Epithelial cell of esophagus (primary cell): ENCODE data around the gene CHCHD3.

Experiments
- DNase-seq: peaks from one replicate; pipeline ENCODE4 v3.0.0; 2010; ENCODE audit warnings: low read depth
- H3K4me3 ChIP-seq: 2 replicates; pipeline ENCODE4 v1.5.1; 2011; ENCODE audit warnings: mild to moderate bottlenecking, low read length, control low read depth
- TF ChIP-seq, protein P1 (sequence below): IDR thresholded peaks from 2 replicates; pipeline ENCODE4 v1.5.1; 2011; ENCODE audit warnings: low read depth, mild to moderate bottlenecking, low read length, control low read depth, inconsistent platforms; ENCODE audit not compliant: insufficient read depth; ENCODE audit errors: missing control alignments

Gene CHCHD3

DNA sequence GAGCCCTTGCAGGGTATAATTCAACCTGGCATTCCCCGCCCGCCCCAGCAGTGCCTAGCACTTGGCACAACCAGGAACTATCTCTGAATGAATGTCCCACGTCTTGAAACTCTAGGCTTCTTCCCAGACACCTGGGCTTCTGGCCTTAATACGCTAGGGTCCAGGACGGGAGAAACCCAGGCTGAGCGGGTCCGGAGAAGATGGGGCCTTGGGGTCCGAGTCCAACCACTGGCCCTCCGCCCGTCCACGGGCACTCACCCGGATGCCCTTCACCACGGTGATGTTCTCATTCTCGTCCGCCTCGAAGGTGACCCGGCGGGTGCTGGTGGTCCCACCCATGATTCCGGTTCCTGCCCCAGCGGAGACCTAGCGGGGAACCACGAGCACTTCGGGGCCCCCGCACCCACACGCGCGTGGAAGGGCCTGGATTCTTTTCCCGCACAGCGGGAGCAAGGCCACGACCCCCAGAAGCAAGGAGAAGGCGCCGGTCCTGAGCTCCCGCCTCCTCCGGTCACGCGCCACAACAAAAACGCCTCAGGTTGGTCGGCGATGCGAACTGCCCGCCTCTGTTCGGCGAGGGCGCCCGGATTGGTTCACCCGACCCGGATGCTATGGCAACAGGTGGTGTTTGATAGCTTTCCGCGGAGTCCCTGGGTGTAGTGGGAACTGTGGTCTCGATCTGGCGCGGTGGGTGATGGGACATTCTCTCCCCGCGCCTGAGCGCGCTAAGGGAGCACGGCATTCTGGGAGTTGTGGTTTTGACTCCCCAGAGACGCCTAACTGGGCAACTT, at the start of gene CHCHD3:
CHCHD3 (minus strand) TSS at position 492 of the 791 bp plus-strand sequence; CDS start at position 339, 153 bp downstream.
- H3K4me3 ChIP-seq: peak within 1 kb of the TSS; percentile 94
- TF ChIP-seq, protein P1, sequence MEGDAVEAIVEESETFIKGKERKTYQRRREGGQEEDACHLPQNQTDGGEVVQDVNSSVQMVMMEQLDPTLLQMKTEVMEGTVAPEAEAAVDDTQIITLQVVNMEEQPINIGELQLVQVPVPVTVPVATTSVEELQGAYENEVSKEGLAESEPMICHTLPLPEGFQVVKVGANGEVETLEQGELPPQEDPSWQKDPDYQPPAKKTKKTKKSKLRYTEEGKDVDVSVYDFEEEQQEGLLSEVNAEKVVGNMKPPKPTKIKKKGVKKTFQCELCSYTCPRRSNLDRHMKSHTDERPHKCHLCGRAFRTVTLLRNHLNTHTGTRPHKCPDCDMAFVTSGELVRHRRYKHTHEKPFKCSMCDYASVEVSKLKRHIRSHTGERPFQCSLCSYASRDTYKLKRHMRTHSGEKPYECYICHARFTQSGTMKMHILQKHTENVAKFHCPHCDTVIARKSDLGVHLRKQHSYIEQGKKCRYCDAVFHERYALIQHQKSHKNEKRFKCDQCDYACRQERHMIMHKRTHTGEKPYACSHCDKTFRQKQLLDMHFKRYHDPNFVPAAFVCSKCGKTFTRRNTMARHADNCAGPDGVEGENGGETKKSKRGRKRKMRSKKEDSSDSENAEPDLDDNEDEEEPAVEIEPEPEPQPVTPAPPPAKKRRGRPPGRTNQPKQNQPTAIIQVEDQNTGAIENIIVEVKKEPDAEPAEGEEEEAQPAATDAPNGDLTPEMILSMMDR: no peak
- DNase-seq: peak; percentile 99

DNA sequence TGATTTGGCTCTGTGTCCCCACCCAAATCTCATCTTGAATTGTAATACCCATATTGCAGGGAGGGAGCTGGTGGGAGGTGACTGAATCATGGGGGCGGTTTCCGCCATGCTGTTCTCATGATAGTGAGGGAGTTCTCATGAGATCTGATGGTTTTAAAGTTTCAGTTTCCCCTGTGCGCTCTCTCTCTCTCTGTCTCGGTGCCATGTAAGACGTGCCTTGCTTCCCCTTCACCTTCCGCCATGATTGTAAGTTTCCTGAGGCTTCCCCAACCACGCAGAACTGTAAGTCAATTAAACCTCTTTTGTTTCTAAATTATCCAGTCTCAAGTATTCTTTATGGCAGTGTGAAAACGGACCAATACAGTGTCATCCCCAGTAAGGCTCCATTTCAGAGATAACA, 48.3 kb upstream of the CHCHD3 start:
- H3K4me3 ChIP-seq: no peak overlapping the region
- TF ChIP-seq, protein P1: no peak
- DNase-seq: no peak

DNA sequence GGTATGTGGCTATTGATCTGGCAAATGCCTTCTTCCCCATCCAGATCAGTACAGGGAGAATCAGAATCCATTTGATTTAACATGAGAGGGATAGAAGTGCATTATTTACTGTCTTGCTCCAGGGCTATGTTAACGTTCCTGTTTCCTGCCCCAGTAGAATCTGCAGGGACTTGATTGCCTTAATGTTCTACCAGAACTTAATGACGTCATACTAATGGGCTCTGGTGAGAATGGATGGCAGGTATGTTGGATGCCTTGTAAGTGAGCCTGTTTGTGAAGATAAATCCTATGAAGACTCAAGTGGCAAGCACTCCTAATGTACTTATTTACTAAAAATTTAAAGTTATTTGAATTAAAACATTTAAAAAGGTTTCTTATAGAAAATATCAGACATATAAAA, 44.5 kb upstream of the CHCHD3 start:
- no peak for DNase-seq
- H3K4me3 ChIP-seq: no peak overlapping the region
- TF ChIP-seq, protein P1: no peak

DNA sequence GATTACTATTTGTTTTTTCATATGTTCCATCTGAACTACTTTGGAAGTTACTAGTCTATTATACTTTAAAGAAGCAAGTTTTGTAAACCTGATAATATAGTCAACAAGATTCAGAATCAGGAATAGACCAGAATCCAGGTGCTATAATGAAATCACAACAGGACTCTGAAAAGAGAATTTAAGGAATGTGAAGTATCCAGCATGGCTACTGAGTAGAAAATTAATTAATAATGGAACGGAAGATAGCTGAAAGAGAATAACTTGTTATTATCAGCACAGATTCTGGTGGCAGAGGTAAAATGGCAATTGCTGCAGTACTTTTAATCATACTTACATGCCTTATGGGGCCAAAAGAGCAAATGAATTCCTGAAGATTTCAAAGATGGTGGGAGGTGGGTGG, 43.1 kb upstream of the CHCHD3 start:
- no peak for DNase-seq
- H3K4me3 ChIP-seq: no peak overlapping the region
- TF ChIP-seq, protein P1: no peak

DNA sequence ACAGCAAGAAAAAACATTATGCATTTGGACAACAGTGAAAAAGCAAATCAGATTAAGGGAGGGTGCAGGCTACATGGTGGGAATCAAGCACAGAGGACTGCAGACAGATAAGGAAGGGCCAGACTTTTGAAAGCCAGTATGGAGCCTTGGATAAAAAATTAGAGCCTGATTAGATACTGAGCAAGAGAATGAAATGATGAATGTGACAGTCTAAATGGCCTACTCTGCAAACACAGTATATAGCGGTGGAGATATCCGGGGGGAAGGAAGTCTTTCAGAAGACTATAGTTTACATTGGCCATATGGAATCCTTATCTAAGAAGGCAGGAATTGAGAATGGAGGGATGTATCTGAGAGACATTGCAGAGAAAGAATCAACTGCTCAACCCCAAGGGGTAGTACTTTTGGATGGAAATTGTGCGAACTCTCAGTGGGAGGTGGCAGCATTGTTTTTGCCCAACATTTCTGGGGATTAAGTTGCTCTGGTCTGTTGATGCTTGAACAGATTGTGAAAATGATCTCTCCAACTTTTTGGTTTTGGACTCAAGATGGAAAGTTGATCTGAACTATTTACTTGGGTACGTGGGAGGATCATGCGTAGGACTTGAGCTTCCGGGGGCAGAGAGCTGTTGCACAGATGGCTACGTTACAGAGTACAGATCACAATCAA, 39.4 kb upstream of the CHCHD3 start:
- TF ChIP-seq, protein P1: no peak
- no peak for DNase-seq

DNA sequence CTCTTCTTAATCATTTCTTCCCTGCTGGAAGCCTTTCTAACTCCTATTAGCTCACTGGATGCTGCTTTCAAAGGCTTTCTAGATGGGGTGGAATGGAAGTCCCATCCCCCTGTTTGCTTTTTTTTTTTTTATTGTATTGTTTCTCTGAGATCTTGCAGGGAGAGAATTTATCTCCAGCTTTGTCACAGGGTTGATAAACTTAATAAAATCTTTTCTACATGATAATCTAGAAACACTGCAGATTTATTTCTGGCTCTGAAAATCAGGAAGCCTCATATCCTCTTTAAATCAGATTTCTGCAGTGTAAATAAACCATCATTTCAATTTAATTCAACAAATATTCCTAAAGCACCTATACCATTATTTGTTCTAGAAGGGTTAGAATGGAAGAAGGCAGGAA, 37.2 kb upstream of the CHCHD3 start:
- TF ChIP-seq, protein P1: no peak
- H3K4me3 ChIP-seq: no peak overlapping the region

More for the DNA sequence above, 39.4 kb upstream of the CHCHD3 start:
- H3K4me3 ChIP-seq: no peak overlapping the region

More for the DNA sequence above, 37.2 kb upstream of the CHCHD3 start:
- no peak for DNase-seq
